NOMO-1 treated with dmso at 0.1 percent for 144 hours (cell line): ENCODE results near the gene GOLGA6L7.
"Not testable (repeated sequence)": the region's sequence is repeated elsewhere in the genome, so short reads cannot be mapped to it uniquely, and the experiment has no call there.

Experiments used
- DNase-seq: peaks from one replicate; lab custom pipeline; 2025; ENCODE audit not compliant: unreplicated experiment; lab: John Stamatoyannopoulos, UW

Gene GOLGA6L7

GRCh38 chr15:28848521-28848920, at the start of gene GOLGA6L7:
GOLGA6L7 (minus strand) TSS chr15:28848644; CDS start chr15:28848549, 95 bp downstream.
- DNase-seq = not testable (repeated sequence)

GRCh38 chr15:28897861-28898585, 49.6 kb upstream of the GOLGA6L7 start:
- no peak for DNase-seq

- DNase-seq = no peak
These were observed 48.5 kb upstream of the GOLGA6L7 start for GRCh38 chr15:28896951-28897350.

GRCh38 chr15:28895566-28895965, 47.1 kb upstream of the GOLGA6L7 start:
- no peak for DNase-seq

GRCh38 chr15:28895146-28895545, 46.7 kb upstream of the GOLGA6L7 start:
- DNase-seq = no peak

- no peak for DNase-seq
These were observed 46.2 kb upstream of the GOLGA6L7 start for GRCh38 chr15:28894631-28895030.

- no peak for DNase-seq
These were observed 44.6 kb upstream of the GOLGA6L7 start for GRCh38 chr15:28892789-28893610.

GRCh38 chr15:28891588-28891987, 43.1 kb upstream of the GOLGA6L7 start:
- DNase-seq = no peak

- DNase-seq = peak; percentile 61
These were observed 42.5 kb upstream of the GOLGA6L7 start for GRCh38 chr15:28890711-28891495.

GRCh38 chr15:28890291-28890690, 41.8 kb upstream of the GOLGA6L7 start:
- DNase-seq = not testable (repeated sequence)

- not testable (repeated sequence) for DNase-seq
These were observed 41.4 kb upstream of the GOLGA6L7 start for GRCh38 chr15:28889871-28890270.

GRCh38 chr15:28889346-28889745, 40.9 kb upstream of the GOLGA6L7 start:
- no peak for DNase-seq

- DNase-seq = no peak
These were observed 40.5 kb upstream of the GOLGA6L7 start for GRCh38 chr15:28888900-28889299.

GRCh38 chr15:28888302-28888894, 40.0 kb upstream of the GOLGA6L7 start:
- no peak for DNase-seq

GRCh38 chr15:28887339-28888174, 39.1 kb upstream of the GOLGA6L7 start:
- no peak for DNase-seq

GRCh38 chr15:28886431-28887338, 38.2 kb upstream of the GOLGA6L7 start:
- no peak for DNase-seq

GRCh38 chr15:28885630-28886430, 37.4 kb upstream of the GOLGA6L7 start, which contains the start of gene APBA2:
APBA2 (plus strand) TSS chr15:28885974; CDS start chr15:29053885, 167,911 bp downstream.
- no peak for DNase-seq

GRCh38 chr15:28885128-28885629, 36.7 kb upstream of the GOLGA6L7 start:
- no peak for DNase-seq
